ENCODE data around the gene PTPRJ. TPM values are rescaled to one million over a fixed set of nuclear protein-coding genes. Genes with fewer than 3 reads are reported as not detected.
"Not testable (repeated sequence)": the region's sequence is repeated elsewhere in the genome, so short reads cannot be mapped to it uniquely, and the experiment has no call there.

PTPRJ gene
- total and polyA plus RNA-seq, 8 donors, result 12.6 to 63.5 (median 16.6) TPM

- no peaks in the 10 kb centered on the region for H3K4me1 ChIP-seq
- no peaks in the 10 kb centered on the region for H3K27me3 ChIP-seq
- intact Hi-C loops (cut with DNase I), result no loop called here
- H3K9me3 ChIP-seq, result no peaks in the 10 kb centered on the region
- no peak for TF ChIP-seq CTCF (IDR thresholded peaks at IDR 0.05)
- H3K4me3 ChIP-seq, result no peak overlapping the region
- H3K36me3 ChIP-seq, result no peaks in the 10 kb centered on the region
- no peak for ATAC-seq
- no peak overlapping the region for H3K27ac ChIP-seq
- DNase-seq, result no peak
Measured at GRCh38 chr11:48177661-48178060, 197.3 kb downstream of the PTPRJ start.

- no peaks in the 10 kb centered on the region for H3K4me1 ChIP-seq
- H3K27me3 ChIP-seq, result no peaks in the 10 kb centered on the region
- H3K27ac ChIP-seq, result no peak overlapping the region
- H3K4me3 ChIP-seq, result no peak overlapping the region
- TF ChIP-seq CTCF (IDR thresholded peaks at IDR 0.05), result no peak
- intact Hi-C loops (cut with DNase I), result no loop called here
- no peaks in the 10 kb centered on the region for H3K36me3 ChIP-seq
- DNase-seq, result no peak
- no peaks in the 10 kb centered on the region for H3K9me3 ChIP-seq
- no peak for ATAC-seq
Measured at GRCh38 chr11:48180627-48181026, 200.3 kb downstream of the PTPRJ start.

DNA sequence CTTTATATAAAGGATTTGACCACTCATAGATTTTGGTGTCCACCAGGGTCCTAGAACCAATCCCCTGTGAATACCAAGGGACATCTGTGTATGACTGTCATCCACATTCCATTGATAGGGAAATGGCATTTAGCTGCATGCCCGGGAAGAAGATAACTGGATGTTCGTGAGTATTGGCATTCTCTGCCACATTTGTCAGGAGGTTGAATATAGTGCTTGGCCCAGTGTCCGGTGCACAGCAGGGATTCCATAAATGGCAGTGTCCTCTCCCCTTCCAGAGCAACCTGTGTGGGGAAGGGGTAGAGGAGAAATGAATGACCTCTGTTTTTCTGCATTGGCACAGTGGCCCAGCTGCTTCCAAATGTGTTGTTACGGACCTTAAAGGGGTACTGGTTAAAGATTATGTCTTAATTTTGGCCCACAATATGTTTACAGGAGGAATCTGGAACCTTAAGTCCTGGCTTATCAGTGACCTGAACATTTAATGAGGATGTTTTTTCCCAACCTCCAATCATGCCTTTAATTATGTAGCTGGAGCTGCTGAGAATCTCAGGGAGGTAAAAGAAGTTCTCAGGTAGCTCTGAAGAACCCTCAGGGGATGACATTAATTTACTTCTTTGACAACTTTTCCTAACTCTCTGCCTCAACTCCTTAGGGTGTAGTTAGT, 202.6 kb downstream of the PTPRJ start:
- Histone ChIP-seq H3K27ac (no peak overlapping the region), H3K36me3 (no peaks in the 10 kb centered on the region), H3K9me3 (no peaks in the 10 kb centered on the region), H3K4me1 (no peaks in the 10 kb centered on the region), H3K27me3 (no peaks in the 10 kb centered on the region), H3K4me3 (no peak overlapping the region)
- no peak for TF ChIP-seq CTCF (IDR thresholded peaks at IDR 0.05)
- intact Hi-C loops (cut with DNase I), result no loop called here
- ATAC-seq (no peak), DNase-seq (no peak)

DNA sequence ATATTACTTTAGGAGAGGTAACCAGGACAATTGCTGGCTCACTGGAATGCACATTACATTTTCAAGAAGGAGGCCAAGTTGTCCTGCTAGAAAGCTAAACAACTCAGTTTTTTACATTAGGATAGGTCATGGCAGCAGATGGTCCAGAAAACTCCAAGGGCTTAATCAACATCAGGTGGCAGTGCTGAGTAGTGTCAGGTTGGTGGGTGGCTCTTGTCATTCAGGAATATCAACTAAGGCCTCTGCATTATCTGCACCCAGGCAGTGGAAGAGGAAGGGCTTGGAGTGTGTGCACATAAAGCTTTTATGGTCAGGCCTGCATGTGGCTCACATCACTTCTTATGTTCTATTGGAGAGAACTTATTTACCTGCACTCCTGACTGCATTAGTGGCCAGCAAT, 204.1 kb downstream of the PTPRJ start:
- ATAC-seq (no peak), DNase-seq (no peak)
- Histone ChIP-seq H3K4me3 (no peak overlapping the region), H3K9me3 (no peaks in the 10 kb centered on the region), H3K27ac (no peak overlapping the region), H3K27me3 (no peaks in the 10 kb centered on the region), H3K4me1 (no peaks in the 10 kb centered on the region), H3K36me3 (no peaks in the 10 kb centered on the region)
- intact Hi-C loops (cut with DNase I), result no loop called here
- no peak for TF ChIP-seq CTCF (IDR thresholded peaks at IDR 0.05)

GRCh38 chr11:48190906-48191654, 210.7 kb downstream of the PTPRJ start:
- H3K27me3 ChIP-seq; H3K4me3 ChIP-seq; ATAC-seq; H3K4me1 ChIP-seq; H3K36me3 ChIP-seq; intact Hi-C loops (cut with DNase I); H3K27ac ChIP-seq; DNase-seq: not testable (repeated sequence)
- peaks cover 0 to 16% of the 10 kb centered on the region in 2 donors for H3K9me3 ChIP-seq
